H1 (cell line): ENCODE measurements around the gene KCNJ3. TPM values are rescaled to one million over a fixed set of nuclear protein-coding genes. Genes with fewer than 3 reads are reported as not detected.

ENCODE experiments used
- EGR1 ChIP-seq: IDR thresholded peaks from 2 replicates; pipeline ENCODE4 v1.6.1; 2011; ENCODE audit warnings: low read depth, low read length, borderline replicate concordance
- RBBP5 ChIP-seq: IDR thresholded peaks from 2 replicates; pipeline ENCODE4 v1.7.1; 2012; ENCODE audit warnings: low read depth, mild to moderate bottlenecking, inconsistent platforms, low read length, moderate library complexity, borderline replicate concordance
- SRF ChIP-seq: IDR thresholded peaks from 2 replicates; pipeline ENCODE4 v1.6.1; 2011; ENCODE audit warnings: mild to moderate bottlenecking, low read depth, low read length, moderate library complexity
- ZNF274 ChIP-seq: IDR thresholded peaks from 2 replicates; pipeline ENCODE4 v1.7.0; 2012; ENCODE audit warnings: low read length, borderline replicate concordance; ENCODE audit errors: extremely low read depth
- polyA plus RNA-seq, 7 experiments: library from polyadenylated mRNA; depleted of rRNA in 3 of 7; stranded (reverse) in 5 of 7; unstranded in 2 of 7; fragments of >200 nt in 5 of 7; fragments of 200-250 nt in 2 of 7; gene quantifications; 1 replicate in 5 of 7; 2 replicates in 1 of 7; 4 replicates in 1 of 7; pipeline versions ENCODE4 v1.2.1 to v1.2.3, GENCODE V29; 2011 to 2013; ENCODE audit warnings: missing spikeins in 2 of 7, mixed read lengths in 2 of 7
- total RNA-seq: library from RNA; stranded (reverse); fragmentation: NEBNext Ultra II Directional; extraction: Animal tissue kit (Norgen Biotek cat#: 25700); gene quantifications from 2 replicates; pipeline ENCODE4 v1.2.1, GENCODE V29; 2021

KCNJ3 gene
- total and polyA plus RNA-seq, 2 of the 8 experiments (the other 6 are each of a cell fraction or from before 2014, with no cell fraction given) = 0.11 to 0.50 TPM

DNA sequence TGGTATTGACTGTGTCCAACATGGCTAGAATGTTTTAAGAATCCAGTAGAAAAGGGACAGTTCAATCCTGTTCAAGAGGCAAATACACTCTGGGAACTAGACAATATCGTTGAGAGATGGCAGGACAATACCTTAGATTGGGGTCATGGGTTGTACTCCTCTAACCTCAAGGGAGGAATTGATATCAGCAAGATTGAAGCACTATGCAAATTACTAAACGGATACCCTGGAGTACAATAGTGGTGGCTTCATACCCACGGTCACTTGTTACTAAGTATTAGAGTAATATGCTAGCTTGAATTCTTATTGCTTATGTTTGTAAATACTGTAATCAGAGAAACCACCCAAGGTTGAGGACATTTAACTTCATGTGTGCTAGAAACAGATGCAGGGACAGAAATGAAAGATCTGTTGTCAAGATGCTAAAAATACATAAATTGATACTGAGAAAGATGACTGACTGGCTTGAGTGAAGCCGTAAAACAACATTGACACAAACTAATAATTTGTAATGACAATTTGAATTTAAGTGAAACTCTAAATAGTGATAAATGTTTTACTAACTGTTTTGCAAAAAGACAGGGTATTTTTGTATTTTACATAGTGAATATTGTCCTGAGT, 73.3 kb downstream of the KCNJ3 start (continued):
- no peak for TF ChIP-seq EGR1
- TF ChIP-seq ZNF274 = no peak
- TF ChIP-seq RBBP5 = no peak
- TF ChIP-seq SRF = no peak
